IPS-20b (cell line): ENCODE results near the gene ARSG.
"Not testable (repeated sequence)": the region's sequence is repeated elsewhere in the genome, so short reads cannot be mapped to it uniquely, and the experiment has no call there.

Experiments used
- H3K27ac ChIP-seq: one replicate; pipeline ENCODE4 v1.5.1; 2013; ENCODE audit warnings: low read length
- H3K27me3 ChIP-seq: 2 replicates; pipeline ENCODE4 v1.6.1; 2013; ENCODE audit warnings: mild to moderate bottlenecking, low read length, inconsistent platforms; ENCODE audit not compliant: insufficient read depth
- H3K36me3 ChIP-seq: 2 replicates; pipeline ENCODE4 v1.6.1; 2013; ENCODE audit warnings: low read depth, mild to moderate bottlenecking, inconsistent platforms, low read length, moderate library complexity; ENCODE audit not compliant: insufficient read depth
- H3K4me1 ChIP-seq: 2 replicates; pipeline ENCODE4 v1.6.1; 2013; ENCODE audit warnings: mild to moderate bottlenecking, control low read depth, inconsistent platforms, low read length, moderate library complexity; ENCODE audit not compliant: insufficient read depth
- H3K4me3 ChIP-seq: 2 replicates; pipeline ENCODE4 v1.5.1; 2013; ENCODE audit warnings: mild to moderate bottlenecking, low read length, inconsistent platforms
- H3K9ac ChIP-seq: 2 replicates; pipeline ENCODE4 v1.6.1; 2013; ENCODE audit warnings: low read depth, mild to moderate bottlenecking, inconsistent platforms, low read length, moderate library complexity
- H3K9me3 ChIP-seq: 2 replicates; pipeline ENCODE4 v1.6.1; 2013; ENCODE audit warnings: mild to moderate bottlenecking, low read depth, low read length, inconsistent platforms; ENCODE audit not compliant: insufficient read depth

The ARSG gene

DNA sequence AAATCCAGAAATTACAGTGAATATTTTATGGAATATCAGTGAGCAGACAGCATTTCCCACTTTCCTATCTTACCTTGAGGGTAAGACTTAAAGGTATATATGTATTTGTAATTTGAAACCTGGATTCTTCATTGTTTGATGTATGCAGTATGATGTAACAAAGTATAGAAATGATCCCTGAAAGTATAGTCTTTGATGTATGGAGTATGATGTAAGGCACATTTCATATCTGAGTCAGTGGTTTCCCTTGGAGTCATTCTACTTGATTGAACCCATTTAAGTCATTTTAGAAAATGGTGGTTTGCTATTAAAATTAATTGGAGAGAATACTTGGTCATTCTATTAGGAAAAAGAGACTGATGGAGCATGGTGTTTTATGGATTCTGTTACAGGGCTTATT is 33.4 kb upstream of the ARSG start:
- no peaks in the 10 kb centered on the region for H3K27me3 ChIP-seq
- H3K27ac ChIP-seq: no peak overlapping the region
- peaks cover 36% of the 10 kb centered on the region for H3K36me3 ChIP-seq
- no peak overlapping the region for H3K4me3 ChIP-seq
- H3K4me1 ChIP-seq: 0 out of 2 replicates have a peak, but pooled peaks cover 3% of the 10 kb centered on the region
- no peak overlapping the region for H3K9ac ChIP-seq
- H3K9me3 ChIP-seq: no peaks in the 10 kb centered on the region

DNA sequence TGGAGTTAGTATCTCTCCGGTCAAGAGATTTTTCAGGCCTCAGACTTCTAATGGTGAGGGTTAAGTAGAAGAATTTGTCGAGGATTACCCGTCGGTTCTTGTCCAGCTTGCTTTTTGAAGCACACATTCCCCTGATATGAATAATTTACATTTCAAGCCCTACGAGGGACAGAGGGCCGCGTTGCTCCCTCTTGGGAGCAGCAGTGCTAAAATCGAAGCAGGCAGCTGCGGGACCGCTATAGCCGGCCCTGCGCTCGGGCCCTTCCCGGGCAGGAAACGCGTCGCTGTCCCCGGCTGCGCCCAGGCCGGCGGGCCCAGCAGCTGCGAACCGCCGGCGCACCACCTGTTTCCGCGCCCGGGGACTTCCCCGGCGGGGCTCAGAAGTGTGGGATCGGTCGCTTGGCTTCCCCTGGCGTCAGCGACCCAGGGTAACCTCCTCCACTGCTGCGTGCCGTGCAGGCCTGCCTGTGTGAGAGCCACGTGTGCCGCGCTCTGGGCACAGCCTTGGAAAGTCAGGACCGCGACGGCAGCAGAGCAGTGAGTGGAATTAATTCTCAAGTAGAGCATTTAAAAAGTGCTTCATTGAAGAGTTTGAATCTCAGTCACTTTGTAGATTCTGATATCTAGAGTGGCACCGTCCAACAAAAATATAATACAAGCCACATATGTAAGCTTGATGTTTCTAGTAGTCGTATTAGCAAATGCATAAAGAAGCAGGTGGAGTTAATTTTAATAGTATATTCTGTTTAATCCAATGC is 32.2 kb upstream of the ARSG start:
- Histone ChIP-seq H3K9ac (peak overlapping the region; percentile 24; the same call in 1 of the 2 replicates), H3K4me3 (peak overlapping the region; percentile 50; the same call in 1 of the 2 replicates), H3K36me3 (peaks cover 34% of the 10 kb centered on the region)
- H3K27me3 ChIP-seq, H3K27ac ChIP-seq, H3K4me1 ChIP-seq, H3K9me3 ChIP-seq: not testable (repeated sequence)

DNA sequence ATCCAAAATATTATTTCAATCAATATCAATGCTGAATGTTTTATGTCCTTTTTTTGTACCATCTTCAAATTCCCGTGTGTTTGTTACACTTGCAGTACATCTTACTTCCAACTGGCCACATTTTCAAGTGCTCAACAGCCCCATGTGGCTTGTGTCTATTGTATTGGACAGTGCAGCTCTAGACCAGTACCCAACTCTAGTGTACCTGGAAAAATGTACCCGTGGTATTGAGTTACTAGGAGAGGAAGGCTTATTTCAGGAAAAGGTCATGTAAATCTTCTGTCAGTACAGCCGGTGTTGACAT is 31.7 kb upstream of the ARSG start:
- not testable (repeated sequence) for H3K9me3 ChIP-seq, H3K27ac ChIP-seq, H3K27me3 ChIP-seq, H3K9ac ChIP-seq, H3K4me1 ChIP-seq
- H3K36me3 ChIP-seq: peaks cover 29% of the 10 kb centered on the region
- H3K4me3 ChIP-seq: peak overlapping the region; percentile 50; the same call in 1 of the 2 replicates

- H3K36me3 ChIP-seq: peaks cover 23% of the 10 kb centered on the region; the same call in 1 of the 2 replicates
- H3K27me3 ChIP-seq: no peaks in the 10 kb centered on the region
- H3K4me1 ChIP-seq: 0 out of 2 replicates have a peak, but pooled peaks cover 3% of the 10 kb centered on the region
- H3K27ac ChIP-seq: no peak overlapping the region
- H3K9me3 ChIP-seq: no peaks in the 10 kb centered on the region
- H3K4me3 ChIP-seq: no peak overlapping the region
- no peak overlapping the region for H3K9ac ChIP-seq
These were observed 31.1 kb upstream of the ARSG start for GRCh38 chr17:68260051-68260762.

GRCh38 chr17:68262467-68262866 is 28.8 kb upstream of the ARSG start:
- H3K36me3 ChIP-seq, H3K27me3 ChIP-seq, H3K27ac ChIP-seq, H3K9ac ChIP-seq, H3K4me3 ChIP-seq, H3K9me3 ChIP-seq, H3K4me1 ChIP-seq: not testable (repeated sequence)

GRCh38 chr17:68263101-68263681 is 28.1 kb upstream of the ARSG start:
- H3K27me3 ChIP-seq, H3K9ac ChIP-seq, H3K4me3 ChIP-seq, H3K9me3 ChIP-seq, H3K27ac ChIP-seq, H3K36me3 ChIP-seq, H3K4me1 ChIP-seq: not testable (repeated sequence)

DNA sequence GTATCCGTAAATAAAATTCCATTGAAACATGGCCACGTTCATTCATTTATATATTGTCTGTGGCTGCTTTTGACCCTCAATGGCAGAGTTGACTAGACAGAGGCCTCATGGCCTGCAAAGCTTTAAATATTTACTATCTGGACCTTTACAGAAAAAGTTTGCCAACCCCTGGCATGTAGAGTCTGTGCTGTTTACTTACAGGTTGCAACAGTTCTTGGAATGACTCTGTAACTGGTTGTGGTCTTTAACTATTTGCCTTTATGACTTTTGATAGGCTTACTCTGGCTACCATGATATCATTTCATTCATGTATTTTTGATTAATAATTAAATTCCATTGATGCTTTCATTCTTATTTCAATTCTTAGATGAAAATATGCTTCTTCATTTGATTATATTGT is 25.5 kb upstream of the ARSG start:
- H3K9me3 ChIP-seq, H3K36me3 ChIP-seq, H3K27ac ChIP-seq, H3K9ac ChIP-seq, H3K27me3 ChIP-seq, H3K4me1 ChIP-seq, H3K4me3 ChIP-seq: not testable (repeated sequence)

GRCh38 chr17:68273722-68274121 is 17.6 kb upstream of the ARSG start:
- Histone ChIP-seq H3K4me3 (no peak overlapping the region), H3K27me3 (no peaks in the 10 kb centered on the region), H3K9me3 (peaks cover 10% of the 10 kb centered on the region; the same call in 1 of the 2 replicates), H3K36me3 (no peaks in the 10 kb centered on the region; the same call in 1 of the 2 replicates), H3K27ac (no peak overlapping the region), H3K4me1 (no peaks in the 10 kb centered on the region), H3K9ac (no peak overlapping the region)

- H3K27ac ChIP-seq, H3K4me1 ChIP-seq, H3K4me3 ChIP-seq, H3K27me3 ChIP-seq, H3K9ac ChIP-seq, H3K36me3 ChIP-seq, H3K9me3 ChIP-seq: not testable (repeated sequence)
These were observed 15.0 kb upstream of the ARSG start for GRCh38 chr17:68276339-68276738.

DNA sequence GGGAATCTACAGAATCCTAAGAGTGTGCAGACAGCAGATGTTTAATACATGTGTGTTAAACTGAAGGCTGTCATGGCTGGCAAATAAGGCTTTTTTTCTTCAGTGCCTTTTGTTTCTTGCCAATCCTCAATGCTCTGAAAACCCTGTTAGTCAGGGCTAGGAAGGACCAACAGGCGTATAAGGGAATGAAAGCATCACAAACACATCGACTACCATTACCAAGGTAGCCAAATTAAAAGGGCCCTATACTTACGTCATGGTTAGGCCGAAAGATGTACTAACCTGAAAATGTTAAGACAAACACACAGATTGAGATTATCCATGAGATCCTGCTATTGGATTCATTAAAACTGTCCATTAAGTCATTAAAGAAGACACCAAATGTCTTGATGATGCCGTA is 13.5 kb upstream of the ARSG start:
- Histone ChIP-seq H3K36me3 (no peaks in the 10 kb centered on the region; the same call in 1 of the 2 replicates), H3K27ac (no peak overlapping the region), H3K9me3 (peaks cover 10% of the 10 kb centered on the region; the same call in 1 of the 2 replicates), H3K9ac (no peak overlapping the region), H3K27me3 (no peaks in the 10 kb centered on the region), H3K4me3 (no peak overlapping the region), H3K4me1 (no peaks in the 10 kb centered on the region)

DNA sequence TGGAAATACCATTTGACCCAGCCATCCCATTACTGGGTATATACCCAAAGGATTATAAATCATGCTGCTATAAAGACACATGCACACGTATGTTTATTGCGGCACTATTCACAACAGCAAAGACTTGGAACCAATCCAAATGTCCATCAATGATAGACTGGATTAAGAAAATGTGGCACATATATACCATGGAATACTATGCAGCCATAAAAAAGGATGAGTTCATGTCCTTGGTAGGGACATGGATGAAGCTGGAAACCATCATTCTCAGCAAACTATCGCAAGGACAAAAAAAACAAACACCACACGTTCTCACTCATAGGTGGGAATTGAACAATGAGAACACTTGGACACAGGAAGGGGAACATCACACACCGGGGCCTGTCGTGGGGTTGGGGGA is 9.3 kb upstream of the ARSG start:
- not testable (repeated sequence) for H3K4me1 ChIP-seq, H3K27me3 ChIP-seq, H3K36me3 ChIP-seq, H3K9me3 ChIP-seq, H3K27ac ChIP-seq, H3K4me3 ChIP-seq, H3K9ac ChIP-seq

GRCh38 chr17:68288375-68288774 is 2.9 kb upstream of the ARSG start:
- Histone ChIP-seq H3K36me3 (no peaks in the 10 kb centered on the region), H3K9ac (no peak overlapping the region), H3K27me3 (peaks cover 41% of the 10 kb centered on the region), H3K4me3 (no peak overlapping the region), H3K9me3 (no peaks in the 10 kb centered on the region), H3K4me1 (0 out of 2 replicates have a peak, but pooled peaks cover 3% of the 10 kb centered on the region), H3K27ac (no peak overlapping the region)
